H1 (cell line): ENCODE results near the gene CHPF2. TPM values are rescaled to one million over a fixed set of nuclear protein-coding genes. Genes with fewer than 3 reads are reported as not detected.

Experiments used
- CTCF ChIA-PET: fragments of 300-600 bp; sonication (Branson Sonifier 250); formaldehyde crosslinking; loops from one replicate; lab custom pipeline; 2021; ENCODE audit not compliant: partially characterized antibody; lab: Charles Lee
- POLR2A ChIA-PET: fragments of 300-600 bp; sonication (Branson Sonifier 250); formaldehyde crosslinking; loops from one replicate; lab custom pipeline; 2021; ENCODE audit warnings: inconsistent platforms; ENCODE audit not compliant: partially characterized antibody; lab: Charles Lee
- DNase-seq, 2 experiments: peaks; one replicate each; pipeline versions ENCODE4 v3.0.0 to v3.0.0-alpha.2; 2010 to 2022; ENCODE audit warnings: low spot score in 2 of 2, low read depth in 1 of 2, mixed read lengths in 1 of 2
- FAIRE-seq: peaks from 2 replicates; lab custom pipeline; 2011; peaks lifted over from hg19 to GRCh38; lab: Jason Lieb, UNC
- H2AFZ ChIP-seq: 2 replicates; pipeline ENCODE4 v1.8.1; 2012; ENCODE audit warnings: low read length, inconsistent platforms
- H2AK5ac ChIP-seq: 2 replicates; pipeline ENCODE4 v1.6.1; 2013; ENCODE audit warnings: low read depth, low read length
- H2BK120ac ChIP-seq: replicated peaks from 2 replicates; pipeline ENCODE3; 2013; ENCODE audit warnings: low read depth, low read length, inconsistent platforms
- H2BK12ac ChIP-seq: 2 replicates; pipeline ENCODE4 v1.6.1; 2013; ENCODE audit warnings: low read depth, low read length
- H2BK15ac ChIP-seq: 2 replicates; pipeline ENCODE4 v1.6.1; 2013; ENCODE audit warnings: low read length
- H2BK20ac ChIP-seq: 2 replicates; pipeline ENCODE4 v1.6.1; 2013; ENCODE audit warnings: low read length
- H2BK5ac ChIP-seq: 2 replicates; pipeline ENCODE4 v1.6.1; 2013; ENCODE audit warnings: low read depth, low read length
- H3K14ac ChIP-seq: 2 replicates; pipeline ENCODE4 v1.6.1; 2013; ENCODE audit warnings: inconsistent platforms; ENCODE audit not compliant: insufficient read length
- H3K18ac ChIP-seq: 2 replicates; pipeline ENCODE4 v1.6.1; 2013; ENCODE audit warnings: low read length; ENCODE audit errors: extremely low read depth
- H3K23ac ChIP-seq: 2 replicates; pipeline ENCODE4 v1.6.1; 2013; ENCODE audit warnings: inconsistent platforms; ENCODE audit not compliant: insufficient read length
- H3K23me2 ChIP-seq: 2 replicates; pipeline ENCODE4 v1.6.1; 2013; ENCODE audit warnings: low read depth, low read length
- H3K27ac ChIP-seq: 2 replicates; pipeline ENCODE4 v1.6.1; 2011; ENCODE audit warnings: low read depth, low read length, inconsistent platforms
- H3K27me3 ChIP-seq, 4 experiments: replicated peaks in 1 of 4; 1 replicate in 1 of 4; 2 replicates in 3 of 4; pipeline versions ENCODE4 v1.6.1 to v1.8.1; 2011 to 2013; ENCODE audit warnings: low read length in 3 of 4, mild to moderate bottlenecking in 3 of 4, inconsistent platforms in 2 of 4, mixed read lengths in 2 of 4, moderate library complexity in 1 of 4; ENCODE audit not compliant: control insufficient read depth in 3 of 4, insufficient read depth in 3 of 4; ENCODE audit errors: extremely low read depth in 1 of 4
- H3K36me3 ChIP-seq, 4 experiments: 2 replicates each; pipeline versions ENCODE4 v1.6.1 to v1.8.1; 2011 to 2013; ENCODE audit warnings: mild to moderate bottlenecking in 4 of 4, low read length in 3 of 4, moderate library complexity in 2 of 4, control low read depth in 1 of 4, inconsistent platforms in 1 of 4; ENCODE audit not compliant: insufficient read depth in 4 of 4, control insufficient read depth in 2 of 4
- H3K4ac ChIP-seq: replicated peaks from 2 replicates; pipeline ENCODE3; 2013; ENCODE audit warnings: low read length, low read depth, mixed read lengths, inconsistent platforms; ENCODE audit not compliant: insufficient read length
- H3K4me1 ChIP-seq, 4 experiments: replicated peaks in 1 of 4; 1 replicate in 1 of 4; 2 replicates in 3 of 4; pipeline versions ENCODE4 v1.6.1 to v1.8.1; 2011 to 2013; ENCODE audit warnings: low read length in 3 of 4, inconsistent platforms in 2 of 4, mixed read lengths in 1 of 4; ENCODE audit not compliant: insufficient read depth in 4 of 4, control insufficient read depth in 3 of 4
- H3K4me2 ChIP-seq, 2 experiments: 2 replicates each; pipeline versions ENCODE4 v1.6.1 to v1.8.1; 2011 to 2013; ENCODE audit warnings: low read depth in 2 of 2, low read length in 2 of 2, control low read depth in 1 of 2, inconsistent platforms in 1 of 2, mild to moderate bottlenecking in 1 of 2; ENCODE audit not compliant: insufficient read depth in 1 of 2
- H3K4me3 ChIP-seq, 4 experiments: fragments of 200-600, 300-600 bp in 1 of 4; sonication (generic), shearing (Covaris generic), sonication (Bioruptor Twin) in 1 of 4; 2 replicates each; pipeline versions ENCODE4 v1.5.1 to v1.8.1; 2011 to 2016; ENCODE audit warnings: low read length in 4 of 4, low read depth in 3 of 4, control low read depth in 2 of 4, inconsistent platforms in 2 of 4, mild to moderate bottlenecking in 2 of 4, mixed read lengths in 1 of 4, moderate library complexity in 1 of 4; ENCODE audit not compliant: insufficient read depth in 2 of 4; ENCODE audit errors: extremely low read depth in 1 of 4
- H3K56ac ChIP-seq: replicated peaks from 2 replicates; pipeline ENCODE3; 2013; ENCODE audit warnings: low read depth, mild to moderate bottlenecking, mixed read lengths, low read length, inconsistent platforms; ENCODE audit not compliant: insufficient read length
- H3K79me1 ChIP-seq: 2 replicates; pipeline ENCODE4 v1.6.1; 2013; ENCODE audit warnings: low read depth, low read length, control low read depth
- H3K79me2 ChIP-seq, 2 experiments: 2 replicates each; pipeline versions ENCODE4 v1.6.1 to v1.8.1; 2012 to 2013; ENCODE audit warnings: low read length in 2 of 2, mild to moderate bottlenecking in 2 of 2, inconsistent platforms in 1 of 2; ENCODE audit not compliant: insufficient read depth in 2 of 2, control insufficient read depth in 1 of 2
- H3K9ac ChIP-seq, 4 experiments: replicated peaks in 1 of 4; 1 replicate in 1 of 4; 2 replicates in 3 of 4; pipeline versions ENCODE4 v1.6.1 to v1.8.1; 2011 to 2013; ENCODE audit warnings: low read depth in 3 of 4, low read length in 3 of 4, control low read depth in 2 of 4, mild to moderate bottlenecking in 2 of 4, moderate library complexity in 2 of 4, inconsistent platforms in 1 of 4; ENCODE audit errors: extremely low read depth in 1 of 4
- H3K9me3 ChIP-seq, 2 experiments: 2 replicates each; pipeline versions ENCODE4 v1.6.1 to v1.8.1; 2012 to 2013; ENCODE audit warnings: mild to moderate bottlenecking in 2 of 2, moderate library complexity in 2 of 2, control low read depth in 1 of 2, inconsistent platforms in 1 of 2, low read depth in 1 of 2, low read length in 1 of 2, mixed read lengths in 1 of 2; ENCODE audit not compliant: insufficient read depth in 2 of 2
- H4K20me1 ChIP-seq, 2 experiments: replicated peaks in 1 of 2; 2 replicates each; pipeline versions ENCODE3 to v1.8.1; 2011 to 2013; ENCODE audit warnings: inconsistent platforms in 2 of 2, low read length in 2 of 2, mild to moderate bottlenecking in 1 of 2; ENCODE audit not compliant: insufficient read depth in 2 of 2, control insufficient read depth in 1 of 2
- H4K5ac ChIP-seq: 2 replicates; pipeline ENCODE4 v1.6.1; 2013; ENCODE audit warnings: low read length, low read depth, mixed read lengths, inconsistent platforms; ENCODE audit not compliant: insufficient read length
- H4K8ac ChIP-seq: 2 replicates; pipeline ENCODE4 v1.8.0; 2013; ENCODE audit warnings: mild to moderate bottlenecking, moderate library complexity, low read length, inconsistent platforms; ENCODE audit not compliant: insufficient read depth; ENCODE audit errors: extremely low read depth
- H4K91ac ChIP-seq: replicated peaks from 2 replicates; pipeline ENCODE3; 2013; ENCODE audit warnings: low read length, mixed read lengths, inconsistent platforms; ENCODE audit not compliant: insufficient read length
- CHD1 ChIP-seq: IDR thresholded peaks from 2 replicates; pipeline ENCODE4 v1.6.1; 2012; ENCODE audit warnings: low read depth, low read length, improper control_type of control experiment
- RAD21 ChIP-seq, 2 experiments: IDR thresholded peaks in 1 of 2; conservative IDR thresholded peaks in 1 of 2; 2 replicates each; pipeline ENCODE4 v1.6.1; 2011; ENCODE audit warnings: low read depth in 2 of 2, low read length in 2 of 2, improper control_type of control experiment in 1 of 2, inconsistent platforms in 1 of 2, mild to moderate bottlenecking in 1 of 2, moderate library complexity in 1 of 2
- TAF1 ChIP-seq: IDR thresholded peaks from 2 replicates; pipeline ENCODE4 v1.6.1; 2011; ENCODE audit warnings: mild to moderate bottlenecking, low read depth, low read length
- WGBS, 2 experiments: shearing (Covaris generic) in 1 of 2; methylation state at CpG; one replicate each; pipeline versions ENCODE4 v1.1.6 to v1.1.7; 2013 to 2015; ENCODE audit warnings: low lambda C conversion rate in 2 of 2, mixed read lengths in 2 of 2, inconsistent platforms in 1 of 2, low coverage in 1 of 2, missing lambda C conversion rate in 1 of 2; ENCODE audit not compliant: insufficient replicate concordance in 2 of 2, insufficient coverage in 1 of 2, insufficient read length in 1 of 2; ENCODE audit errors: extremely low coverage in 1 of 2, missing lambda C conversion rate in 1 of 2; 5-methylcytosine and 5-hydroxymethylcytosine counted together
- polyA plus RNA-seq, 7 experiments: library from polyadenylated mRNA; depleted of rRNA in 3 of 7; stranded (reverse) in 5 of 7; unstranded in 2 of 7; fragments of >200 nt in 5 of 7; fragments of 200-250 nt in 2 of 7; gene quantifications; 1 replicate in 5 of 7; 2 replicates in 1 of 7; 4 replicates in 1 of 7; pipeline versions ENCODE4 v1.2.1 to v1.2.3, GENCODE V29; 2011 to 2013; ENCODE audit warnings: missing spikeins in 2 of 7, mixed read lengths in 2 of 7
- total RNA-seq: library from RNA; stranded (reverse); fragmentation: NEBNext Ultra II Directional; extraction: Animal tissue kit (Norgen Biotek cat#: 25700); gene quantifications from 2 replicates; pipeline ENCODE4 v1.2.1, GENCODE V29; 2021
- TF ChIP-seq, protein P1 (sequence below): IDR thresholded peaks from 2 replicates; pipeline ENCODE4 v1.6.1; 2011; ENCODE audit warnings: low read depth, mild to moderate bottlenecking, low read length; ENCODE audit not compliant: insufficient read depth
- TF ChIP-seq, protein P2 (sequence below), 3 experiments: IDR thresholded peaks; 1 replicate in 2 of 3; 2 replicates in 1 of 3; pipeline versions ENCODE4 v1.5.1 to v1.6.1; 2011; ENCODE audit warnings: low read length in 3 of 3, mild to moderate bottlenecking in 3 of 3, inconsistent platforms in 2 of 3, low read depth in 1 of 3, moderate library complexity in 1 of 3; ENCODE audit not compliant: insufficient read depth in 1 of 3; ENCODE audit errors: control extremely low read depth in 1 of 3

Gene CHPF2
- total and polyA plus RNA-seq, 2 of the 8 experiments (the other 6 are each of a cell fraction or from before 2014, with no cell fraction given), result 14.4 to 20.6 TPM

DNA sequence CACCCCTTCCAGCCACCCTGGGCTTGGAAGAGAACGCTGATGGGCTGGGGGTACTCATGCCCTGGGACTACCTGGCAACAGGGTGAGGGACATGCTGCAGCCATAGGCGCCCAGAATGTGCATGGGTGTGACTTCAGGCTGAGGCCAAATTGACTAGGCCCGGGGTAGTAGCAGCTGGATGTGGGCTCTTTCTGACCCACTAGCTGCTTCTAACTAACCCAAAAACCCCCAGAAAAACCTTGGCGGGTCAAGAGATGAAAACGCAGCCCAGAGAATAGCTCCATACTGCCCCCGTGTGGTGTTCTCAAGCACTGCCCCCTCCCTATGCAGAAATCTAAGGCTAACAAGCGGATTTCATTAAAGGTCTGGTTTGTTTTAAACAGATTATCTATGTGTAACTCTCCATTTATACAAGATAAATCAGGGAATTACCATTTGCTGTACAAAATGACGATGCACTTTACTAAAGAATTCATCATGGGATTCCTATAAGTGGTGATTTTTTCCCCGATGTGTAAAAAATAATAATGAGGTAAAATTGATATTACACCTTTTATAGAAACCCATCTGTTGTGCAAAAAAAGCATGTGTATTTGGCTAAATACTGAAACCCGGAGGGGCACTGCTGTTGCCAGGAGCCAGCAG is 12.0 kb downstream of the CHPF2 start:
- H2BK20ac ChIP-seq, result no peak overlapping the region
- H2BK5ac ChIP-seq, result no peak overlapping the region
- DNase-seq (peak in 1 of 2 experiments; percentile 84), FAIRE-seq (peak; percentile 70)
- H3K9ac ChIP-seq, result no peak overlapping the region
- no peaks in the 10 kb centered on the region for H3K9me3 ChIP-seq
- no peak overlapping the region for H2BK15ac ChIP-seq
- peaks cover 1 to 9% of the 10 kb centered on the region in 2 experiments for H4K20me1 ChIP-seq
- no peak overlapping the region for H3K56ac ChIP-seq
- peaks cover 0 to 43% (median 29%) of the 10 kb centered on the region in 4 experiments; a peak in 6 of 7 replicates for H3K4me1 ChIP-seq
- peaks cover 3% of the 10 kb centered on the region; the same call in 1 of the 2 replicates for H3K79me1 ChIP-seq
- H2AFZ ChIP-seq, result no peak overlapping the region
- peak overlapping the region in 1 of 4 experiments; percentile 61; a peak in 4 of 8 replicates for H3K4me3 ChIP-seq
- peaks cover 19% of the 10 kb centered on the region for H3K23me2 ChIP-seq
- H3K4ac ChIP-seq, result no peak overlapping the region
- peaks cover 16 to 46% (median 39%) of the 10 kb centered on the region in 4 experiments for H3K27me3 ChIP-seq
- H3K36me3 ChIP-seq, result no peaks in the 10 kb centered on the region
- no peak overlapping the region for H4K91ac ChIP-seq
- H3K27ac ChIP-seq, result no peak overlapping the region
- TF ChIP-seq, protein P1, sequence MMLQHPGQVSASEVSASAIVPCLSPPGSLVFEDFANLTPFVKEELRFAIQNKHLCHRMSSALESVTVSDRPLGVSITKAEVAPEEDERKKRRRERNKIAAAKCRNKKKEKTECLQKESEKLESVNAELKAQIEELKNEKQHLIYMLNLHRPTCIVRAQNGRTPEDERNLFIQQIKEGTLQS, result no peak
- TF ChIP-seq, protein P2, sequence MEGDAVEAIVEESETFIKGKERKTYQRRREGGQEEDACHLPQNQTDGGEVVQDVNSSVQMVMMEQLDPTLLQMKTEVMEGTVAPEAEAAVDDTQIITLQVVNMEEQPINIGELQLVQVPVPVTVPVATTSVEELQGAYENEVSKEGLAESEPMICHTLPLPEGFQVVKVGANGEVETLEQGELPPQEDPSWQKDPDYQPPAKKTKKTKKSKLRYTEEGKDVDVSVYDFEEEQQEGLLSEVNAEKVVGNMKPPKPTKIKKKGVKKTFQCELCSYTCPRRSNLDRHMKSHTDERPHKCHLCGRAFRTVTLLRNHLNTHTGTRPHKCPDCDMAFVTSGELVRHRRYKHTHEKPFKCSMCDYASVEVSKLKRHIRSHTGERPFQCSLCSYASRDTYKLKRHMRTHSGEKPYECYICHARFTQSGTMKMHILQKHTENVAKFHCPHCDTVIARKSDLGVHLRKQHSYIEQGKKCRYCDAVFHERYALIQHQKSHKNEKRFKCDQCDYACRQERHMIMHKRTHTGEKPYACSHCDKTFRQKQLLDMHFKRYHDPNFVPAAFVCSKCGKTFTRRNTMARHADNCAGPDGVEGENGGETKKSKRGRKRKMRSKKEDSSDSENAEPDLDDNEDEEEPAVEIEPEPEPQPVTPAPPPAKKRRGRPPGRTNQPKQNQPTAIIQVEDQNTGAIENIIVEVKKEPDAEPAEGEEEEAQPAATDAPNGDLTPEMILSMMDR (IDR thresholded peaks at IDR 0.05; ENCODE audit: control extremely low read depth in 1 of 3, insufficient read depth in 1 of 3, low read depth in 1 of 3, low read length in 3 of 3), result peak in 2 of 3 experiments; percentile 80 to 85; a peak in 3 of 4 replicates
- no peak for TF ChIP-seq CHD1
- no peak for TF ChIP-seq TAF1
- peak; percentile 63 to 79 for TF ChIP-seq RAD21 (IDR thresholded peaks at IDR 0.05 in 1 of 2, conservative IDR thresholded peaks at IDR 0.05 in 1 of 2; ENCODE audit: low read depth in 2 of 2, low read length in 2 of 2)
- H2BK12ac ChIP-seq, result peak overlapping the region; percentile 42; the same call in 1 of the 2 replicates
- H4K8ac ChIP-seq, result no peak overlapping the region
- POLR2A ChIA-PET, result interaction anchor here (0.8 to 2.1 kb wide), 7 partner anchors 8 to 33 kb away, joined by 3 to 7 read pairs (median 4); partner anchors contain the start of genes ABCF2 and CHPF2
- H4K5ac ChIP-seq, result no peak overlapping the region
- no peak overlapping the region for H2AK5ac ChIP-seq
- H2BK120ac ChIP-seq, result no peak overlapping the region
- no peaks in the 10 kb centered on the region for H3K79me2 ChIP-seq
- no peak overlapping the region for H3K14ac ChIP-seq
- 24% methylated on average over 10 of the region's 10 CpGs; no CpG with 5 or more reads in 1 of the 2 experiments for WGBS, 2 experiments
- CTCF ChIA-PET, result interaction anchor here (0.7 to 5.1 kb wide), 70 partner anchors 8 to 468 kb away, joined by 3 to 71 read pairs (median 5); partner anchors contain the start of genes ABCF2, ASB10, CHPF2 and GBX1
- H3K18ac ChIP-seq, result no peak overlapping the region
- no peak overlapping the region for H3K23ac ChIP-seq
- peak overlapping the region; percentile 58 to 88 for H3K4me2 ChIP-seq
